Measurements from ENCODE around the gene ALDOB. TPM values are rescaled to one million over a fixed set of nuclear protein-coding genes. Genes with fewer than 3 reads are reported as not detected.
"Not testable (repeated sequence)": the region's sequence is repeated elsewhere in the genome, so short reads cannot be mapped to it uniquely, and the experiment has no call there.

ALDOB gene
- total RNA-seq, 1 donor = not detected

- no peak for DNase-seq (ENCODE audit: low read depth)
- TF ChIP-seq CTCF (IDR thresholded peaks at IDR 0.05; ENCODE audit: insufficient read depth, low read depth, low read length) = no peak
Measured at GRCh38 chr9:101397746-101398067, 37.9 kb downstream of the ALDOB start.

GRCh38 chr9:101394687-101395086 lies 40.9 kb downstream of the ALDOB start:
- no peak overlapping the region for H3K4me3 ChIP-seq (ENCODE audit: low read depth, low read length)
- no peak for DNase-seq (ENCODE audit: low read depth)
- TF ChIP-seq CTCF (IDR thresholded peaks at IDR 0.05; ENCODE audit: insufficient read depth, low read depth, low read length) = no peak

More at GRCh38 chr9:101397746-101398067, 37.9 kb downstream of the ALDOB start:
- H3K4me3 ChIP-seq (ENCODE audit: low read depth, low read length) = peak overlapping the region; percentile 90

GRCh38 chr9:101393135-101393534 lies 42.4 kb downstream of the ALDOB start:
- no peak for DNase-seq (ENCODE audit: low read depth)
- H3K4me3 ChIP-seq (ENCODE audit: low read depth, low read length) = no peak overlapping the region
- no peak for TF ChIP-seq CTCF (IDR thresholded peaks at IDR 0.05; ENCODE audit: insufficient read depth, low read depth, low read length)

- peak; percentile 34 for TF ChIP-seq CTCF (IDR thresholded peaks at IDR 0.05; ENCODE audit: insufficient read depth, low read depth, low read length)
- no peak for DNase-seq (ENCODE audit: low read depth)
- H3K4me3 ChIP-seq (ENCODE audit: low read depth, low read length) = no peak overlapping the region
Measured at GRCh38 chr9:101388507-101388993, 47.0 kb downstream of the ALDOB start.

GRCh38 chr9:101387871-101388506 lies 47.6 kb downstream of the ALDOB start:
- peak; percentile 44 for DNase-seq (ENCODE audit: low read depth)
- no peak overlapping the region for H3K4me3 ChIP-seq (ENCODE audit: low read depth, low read length)
- TF ChIP-seq CTCF (IDR thresholded peaks at IDR 0.05; ENCODE audit: insufficient read depth, low read depth, low read length) = peak; percentile 66

- H3K4me3 ChIP-seq (ENCODE audit: low read depth, low read length); DNase-seq (ENCODE audit: low read depth): not testable (repeated sequence)
Measured at GRCh38 chr9:101384873-101385536, 50.6 kb downstream of the ALDOB start, which contains the start of gene BAAT. BAAT (minus strand) TSS chr9:101385006; CDS start chr9:101371404, 13,602 bp downstream.

GRCh38 chr9:101383361-101383760 lies 52.2 kb downstream of the ALDOB start:
- no peak for DNase-seq (ENCODE audit: low read depth)

More at GRCh38 chr9:101383361-101383760, 52.2 kb downstream of the ALDOB start:
- no peak overlapping the region for H3K4me3 ChIP-seq (ENCODE audit: low read depth, low read length)
- TF ChIP-seq CTCF (IDR thresholded peaks at IDR 0.05; ENCODE audit: insufficient read depth, low read depth, low read length) = no peak
